ENCODE data around the gene CYB5R4.

CYB5R4 gene

GRCh38 chr6:83859410-83860358, at the start of gene CYB5R4:
Gene CYB5R4, plus strand, starts transcription at chr6:83859689. Its CDS starts 94 bp downstream, at chr6:83859783.
- peak; percentile 96 for DNase-seq (ENCODE audit: low spot score)

GRCh38 chr6:83812595-83812994, 46.9 kb upstream of the CYB5R4 start:
- DNase-seq (ENCODE audit: low spot score), result no peak

- DNase-seq (ENCODE audit: low spot score), result no peak
These were observed 43.7 kb upstream of the CYB5R4 start for GRCh38 chr6:83815631-83816272.

GRCh38 chr6:83822629-83823169, 36.8 kb upstream of the CYB5R4 start:
- DNase-seq (ENCODE audit: low spot score), result no peak

GRCh38 chr6:83824388-83824801, 35.1 kb upstream of the CYB5R4 start:
- no peak for DNase-seq (ENCODE audit: low spot score)

GRCh38 chr6:83824831-83825230, 34.7 kb upstream of the CYB5R4 start:
- DNase-seq (ENCODE audit: low spot score), result no peak

- DNase-seq (ENCODE audit: low spot score), result no peak
These were observed 32.4 kb upstream of the CYB5R4 start for GRCh38 chr6:83827050-83827449.

GRCh38 chr6:83838727-83839126, 20.8 kb upstream of the CYB5R4 start:
- DNase-seq (ENCODE audit: low spot score), result no peak

- no peak for DNase-seq (ENCODE audit: low spot score)
These were observed 15.3 kb upstream of the CYB5R4 start for GRCh38 chr6:83844170-83844569.

GRCh38 chr6:83846291-83846690, 13.2 kb upstream of the CYB5R4 start:
- no peak for DNase-seq (ENCODE audit: low spot score)

GRCh38 chr6:83847179-83847578, 12.3 kb upstream of the CYB5R4 start:
- no peak for DNase-seq (ENCODE audit: low spot score)

- no peak for DNase-seq (ENCODE audit: low spot score)
These were observed 10.4 kb upstream of the CYB5R4 start for GRCh38 chr6:83849127-83849526.

GRCh38 chr6:83849610-83850009, 9.9 kb upstream of the CYB5R4 start:
- DNase-seq (ENCODE audit: low spot score), result no peak

- no peak for DNase-seq (ENCODE audit: low spot score)
These were observed 6.8 kb upstream of the CYB5R4 start for GRCh38 chr6:83852528-83853177.

- DNase-seq (ENCODE audit: low spot score), result peak; percentile 90
These were observed 6.1 kb upstream of the CYB5R4 start, which contains the start of gene RIPPLY2 for GRCh38 chr6:83853178-83854000. Gene RIPPLY2, plus strand, starts transcription at chr6:83853360. Its CDS starts 57 bp downstream, at chr6:83853417.

GRCh38 chr6:83854001-83854501, 5.4 kb upstream of the CYB5R4 start:
- DNase-seq (ENCODE audit: low spot score), result peak; percentile 68

- DNase-seq (ENCODE audit: low spot score), result no peak
These were observed 4.7 kb upstream of the CYB5R4 start for GRCh38 chr6:83854766-83855165.

- DNase-seq (ENCODE audit: low spot score), result no peak
These were observed 868 bp downstream of the CYB5R4 start for GRCh38 chr6:83860359-83860755.

- no peak for DNase-seq (ENCODE audit: low spot score)
These were observed 1.4 kb downstream of the CYB5R4 start for GRCh38 chr6:83860782-83861495.

- no peak for DNase-seq (ENCODE audit: low spot score)
These were observed 3.4 kb downstream of the CYB5R4 start for GRCh38 chr6:83862776-83863471.

All from D341Med (cell line).